ENCODE results near the gene CDH20. TPM values are rescaled to one million over a fixed set of nuclear protein-coding genes. Genes with fewer than 3 reads are reported as not detected.

The CDH20 gene
- total RNA-seq: 1 to 10 TPM in 1 of 5 donors, under 1 TPM in 1, not detected in 3; 0.43 to 1.5 TPM
- polyA plus RNA-seq: under 1 TPM in 1 of 3 donors, not detected in 2; 0.15 TPM
- long read RNA-seq, donor 1: 0 reads
- long read RNA-seq, donor 2: 0 reads
- long read RNA-seq, donor 3: 0 reads
- long read RNA-seq, donor 4: 0 reads
- long read RNA-seq, donor 5: 0 reads
- long read RNA-seq, donor 6: 0 reads
- long read RNA-seq, donor 7: 0 reads
- long read RNA-seq, donor 8: 0 reads
- long read RNA-seq, donor 9: 0 reads
- long read RNA-seq, donor 10: 0 reads

GRCh38 chr18:61333271-61333745, at the start of gene CDH20:
TSS of gene CDH20 (plus strand) at chr18:61333430.
- 3 to 12% (median 3%) methylated on average over 16 to 32 of the region's 32 CpGs for WGBS, 5 donors
- intact Hi-C loops (cut with DNase I; ENCODE audit: low total_unique reads): no loop called here
- Histone ChIP-seq H3K36me3 (no peaks in the 10 kb centered on the region), H3K4me3 (peak within 1 kb of the TSS; percentile 24 to 42 (median 32)), H3K27me3 (peaks cover 0 to 49% (median 25%) of the 10 kb centered on the region in 3 donors), H3K9me3 (no peaks in the 10 kb centered on the region), H3K4me1 (peaks cover 0 to 16% (median 12%) of the 10 kb centered on the region in 4 donors), H3K27ac (no peak within 1 kb of the TSS)
- TF ChIP-seq CTCF (IDR thresholded peaks at IDR 0.05): no peak
- TF ChIP-seq POLR2AphosphoS5 (IDR thresholded peaks at IDR 0.05): no peak
- TF ChIP-seq POLR2A (IDR thresholded peaks at IDR 0.05): no peak
- no peak for TF ChIP-seq EP300 (IDR thresholded peaks at IDR 0.05)
- peak in 1 of 2 donors; percentile 24 for DNase-seq

- no peaks in the 10 kb centered on the region for H3K36me3 ChIP-seq
- no peak overlapping the region for H3K27ac ChIP-seq
- TF ChIP-seq CTCF (IDR thresholded peaks at IDR 0.05): no peak
- intact Hi-C loops (cut with DNase I; ENCODE audit: low total_unique reads): no loop called here
- no peak for DNase-seq
- H3K9me3 ChIP-seq: peaks cover 0 to 17% (median 11%) of the 10 kb centered on the region in 4 donors
- H3K27me3 ChIP-seq: no peaks in the 10 kb centered on the region
- no peak overlapping the region for H3K4me3 ChIP-seq
- H3K4me1 ChIP-seq: no peaks in the 10 kb centered on the region
- 74 to 89% (median 80%) methylated on average over 4 of the region's 4 CpGs for WGBS, 5 donors
Observed at GRCh38 chr18:61284039-61284438, 49.2 kb upstream of the CDH20 start.

- no peak for TF ChIP-seq POLR2A (IDR thresholded peaks at IDR 0.05)
- TF ChIP-seq EP300 (IDR thresholded peaks at IDR 0.05): no peak
- no peak for TF ChIP-seq CTCF (IDR thresholded peaks at IDR 0.05)
- TF ChIP-seq POLR2AphosphoS5 (IDR thresholded peaks at IDR 0.05): no peak
- no peak for DNase-seq
- no peak overlapping the region for H3K27ac ChIP-seq
- 59 to 73% (median 68%) methylated on average over 2 of the region's 2 CpGs for WGBS, 5 donors
- no peak overlapping the region for H3K4me3 ChIP-seq
- H3K4me1 ChIP-seq: no peaks in the 10 kb centered on the region
- no peaks in the 10 kb centered on the region for H3K36me3 ChIP-seq
- intact Hi-C loops (cut with DNase I; ENCODE audit: low total_unique reads): no loop called here
- peaks cover 0 to 13% (median 6%) of the 10 kb centered on the region in 4 donors for H3K9me3 ChIP-seq
- H3K27me3 ChIP-seq: no peaks in the 10 kb centered on the region
Observed at GRCh38 chr18:61285777-61286176, 47.5 kb upstream of the CDH20 start.

DNA sequence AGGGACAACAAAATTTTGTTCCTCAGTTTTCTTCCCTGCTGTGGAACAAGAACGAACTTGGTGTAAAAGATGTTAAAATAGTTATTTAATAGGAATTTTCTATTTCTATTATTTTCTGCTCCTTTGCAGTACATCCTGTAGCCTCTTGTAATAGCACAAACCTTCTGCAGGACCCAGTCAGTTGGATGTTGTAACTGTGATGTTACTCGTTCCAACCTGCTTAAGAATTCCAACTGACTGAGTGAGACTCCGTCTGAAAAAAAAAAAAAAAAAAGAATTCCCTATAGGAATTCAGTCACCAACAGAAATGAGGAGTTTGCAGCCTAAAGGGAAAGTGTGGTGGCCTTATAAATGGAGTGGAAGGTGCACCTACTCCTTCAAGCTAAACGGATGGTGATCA, 46.4 kb upstream of the CDH20 start:
- no peaks in the 10 kb centered on the region for H3K4me1 ChIP-seq
- peaks cover 0 to 3% (median 0%) of the 10 kb centered on the region in 4 donors for H3K9me3 ChIP-seq
- intact Hi-C loops (cut with DNase I; ENCODE audit: low total_unique reads): no loop called here
- DNase-seq: no peak
- no peaks in the 10 kb centered on the region for H3K27me3 ChIP-seq
- WGBS, 5 donors: 66 to 85% (median 80%) methylated on average over 4 of the region's 4 CpGs
- no peak overlapping the region for H3K27ac ChIP-seq
- no peak overlapping the region for H3K4me3 ChIP-seq
- no peaks in the 10 kb centered on the region for H3K36me3 ChIP-seq
- TF ChIP-seq POLR2AphosphoS5 (IDR thresholded peaks at IDR 0.05) (no peak), CTCF (IDR thresholded peaks at IDR 0.05) (no peak), POLR2A (IDR thresholded peaks at IDR 0.05) (no peak), EP300 (IDR thresholded peaks at IDR 0.05) (no peak)

All from stomach (tissue), 19 donors.